ENCODE data around the gene CAPN7.
A peak's percentile ranks its signal among the peaks of the same experiment; 100 is the strongest.

CAPN7 gene

DNA sequence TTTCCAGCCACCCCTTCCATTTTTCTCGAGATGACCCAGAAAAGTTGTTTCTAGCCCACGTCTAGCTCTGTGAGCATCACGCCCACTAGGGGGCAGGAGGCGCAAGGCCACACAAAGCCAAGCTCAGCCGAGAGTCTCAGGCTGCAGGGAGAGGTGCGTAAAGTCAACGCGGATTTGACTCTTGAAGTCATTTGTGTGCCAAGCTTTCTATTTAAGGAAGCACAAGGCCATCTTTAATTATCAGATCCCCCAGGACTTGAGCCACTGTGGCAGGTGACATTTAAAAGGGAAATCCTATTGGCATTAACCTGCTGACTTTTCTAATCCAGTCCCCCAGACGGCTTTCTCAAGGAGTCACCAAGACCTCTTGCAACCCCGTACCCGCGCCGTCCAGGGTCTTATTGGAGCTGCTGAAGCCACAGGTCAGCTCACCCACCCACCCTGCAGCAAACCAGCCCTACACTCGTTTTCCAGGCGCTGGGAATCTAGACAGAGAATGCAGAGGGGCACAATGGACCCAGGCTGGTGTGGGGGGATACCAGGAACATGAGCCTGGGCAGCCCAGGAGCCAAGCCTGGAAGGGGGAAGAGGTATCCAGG, 62.1 kb downstream of the CAPN7 start:
- TF ChIP-seq TCF12 (IDR thresholded peaks at IDR 0.05; ENCODE audit: low read depth): no peak
- TF ChIP-seq FOXM1 (IDR thresholded peaks at IDR 0.05; ENCODE audit: borderline replicate concordance, low read depth): no peak
- TF ChIP-seq TEAD4 (IDR thresholded peaks at IDR 0.05): no peak
- peak; percentile 99 for TF ChIP-seq RAD21 (IDR thresholded peaks at IDR 0.05; ENCODE audit: low read depth)

DNA sequence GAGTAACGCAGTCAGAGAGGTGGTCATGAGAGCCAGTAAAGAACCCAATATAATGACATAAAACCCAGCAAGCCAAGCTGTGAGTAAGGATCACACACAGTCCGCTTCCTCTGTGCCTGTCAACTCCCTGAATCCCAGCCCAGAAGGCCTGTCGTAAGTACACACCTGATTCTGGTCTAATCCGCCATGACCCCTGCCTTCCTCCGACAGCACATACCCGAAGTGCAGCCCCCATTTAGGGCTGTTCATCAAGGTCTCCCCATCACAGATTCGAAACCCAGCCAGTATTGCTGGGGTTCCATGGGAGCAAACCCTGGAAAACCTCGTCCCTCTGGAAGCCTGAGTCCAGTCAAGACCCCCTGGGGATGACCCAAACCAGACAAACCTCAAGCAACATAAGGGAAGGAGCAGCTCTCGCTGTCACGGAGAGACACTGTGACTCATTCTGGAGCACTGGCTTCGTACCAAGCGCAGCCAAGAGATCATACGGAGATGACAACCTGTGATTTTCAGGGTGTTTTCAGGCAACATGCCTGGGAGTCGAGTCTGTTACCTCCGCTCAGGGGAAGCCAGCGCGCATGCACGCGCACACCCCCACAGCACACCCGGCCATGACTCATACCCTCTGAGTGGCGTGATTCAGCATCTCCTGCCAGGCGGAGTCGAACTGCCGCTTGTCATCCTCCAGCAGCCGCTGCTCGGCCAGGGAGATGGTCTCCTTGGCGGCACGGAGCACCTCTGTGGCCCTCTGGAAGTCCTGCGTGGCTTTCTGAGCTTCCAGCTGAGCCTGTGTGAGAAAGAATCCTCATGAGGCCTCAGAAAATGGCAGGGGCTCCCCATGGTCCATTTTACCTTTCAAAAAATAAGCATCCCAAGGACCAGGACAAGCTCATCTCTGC, 63.3 kb downstream of the CAPN7 start:
- TF ChIP-seq, protein P1, sequence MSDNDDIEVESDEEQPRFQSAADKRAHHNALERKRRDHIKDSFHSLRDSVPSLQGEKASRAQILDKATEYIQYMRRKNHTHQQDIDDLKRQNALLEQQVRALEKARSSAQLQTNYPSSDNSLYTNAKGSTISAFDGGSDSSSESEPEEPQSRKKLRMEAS (IDR thresholded peaks at IDR 0.05): peak; percentile 75; the same call in 1 of the 2 replicates
- TF ChIP-seq TAF1 (IDR thresholded peaks at IDR 0.05; ENCODE audit: low read depth) (no peak), CREB1 (IDR thresholded peaks at IDR 0.05; ENCODE audit: low read depth) (no peak), ZBTB7A (IDR thresholded peaks at IDR 0.05; ENCODE audit: low read depth) (no peak), RAD21 (IDR thresholded peaks at IDR 0.05; ENCODE audit: low read depth) (peak; percentile 19; the same call in 1 of the 2 replicates), NFIC (IDR thresholded peaks at IDR 0.05) (peak; percentile 19; the same call in 1 of the 2 replicates), FOXM1 (IDR thresholded peaks at IDR 0.05; ENCODE audit: borderline replicate concordance, low read depth) (no peak), TCF12 (IDR thresholded peaks at IDR 0.05; ENCODE audit: low read depth) (0 out of 2 replicates have a peak, but pooled peaks have one; percentile 20), EP300 (IDR thresholded peaks at IDR 0.05; ENCODE audit: borderline replicate concordance) (peak; percentile 48; the same call in 1 of the 2 replicates), CEBPB (IDR thresholded peaks at IDR 0.05) (no peak), YY1 (IDR thresholded peaks at IDR 0.05; ENCODE audit: low read depth) (peak; percentile 48), TEAD4 (IDR thresholded peaks at IDR 0.05) (no peak; the same call in 1 of the 2 replicates), EGR1 (IDR thresholded peaks at IDR 0.05) (0 out of 2 replicates have a peak, but pooled peaks have one; percentile 32)
- TF ChIP-seq, protein P2, sequence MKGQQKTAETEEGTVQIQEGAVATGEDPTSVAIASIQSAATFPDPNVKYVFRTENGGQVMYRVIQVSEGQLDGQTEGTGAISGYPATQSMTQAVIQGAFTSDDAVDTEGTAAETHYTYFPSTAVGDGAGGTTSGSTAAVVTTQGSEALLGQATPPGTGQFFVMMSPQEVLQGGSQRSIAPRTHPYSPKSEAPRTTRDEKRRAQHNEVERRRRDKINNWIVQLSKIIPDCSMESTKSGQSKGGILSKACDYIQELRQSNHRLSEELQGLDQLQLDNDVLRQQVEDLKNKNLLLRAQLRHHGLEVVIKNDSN (IDR thresholded peaks at IDR 0.05): no peak
- TF ChIP-seq, protein P3, sequence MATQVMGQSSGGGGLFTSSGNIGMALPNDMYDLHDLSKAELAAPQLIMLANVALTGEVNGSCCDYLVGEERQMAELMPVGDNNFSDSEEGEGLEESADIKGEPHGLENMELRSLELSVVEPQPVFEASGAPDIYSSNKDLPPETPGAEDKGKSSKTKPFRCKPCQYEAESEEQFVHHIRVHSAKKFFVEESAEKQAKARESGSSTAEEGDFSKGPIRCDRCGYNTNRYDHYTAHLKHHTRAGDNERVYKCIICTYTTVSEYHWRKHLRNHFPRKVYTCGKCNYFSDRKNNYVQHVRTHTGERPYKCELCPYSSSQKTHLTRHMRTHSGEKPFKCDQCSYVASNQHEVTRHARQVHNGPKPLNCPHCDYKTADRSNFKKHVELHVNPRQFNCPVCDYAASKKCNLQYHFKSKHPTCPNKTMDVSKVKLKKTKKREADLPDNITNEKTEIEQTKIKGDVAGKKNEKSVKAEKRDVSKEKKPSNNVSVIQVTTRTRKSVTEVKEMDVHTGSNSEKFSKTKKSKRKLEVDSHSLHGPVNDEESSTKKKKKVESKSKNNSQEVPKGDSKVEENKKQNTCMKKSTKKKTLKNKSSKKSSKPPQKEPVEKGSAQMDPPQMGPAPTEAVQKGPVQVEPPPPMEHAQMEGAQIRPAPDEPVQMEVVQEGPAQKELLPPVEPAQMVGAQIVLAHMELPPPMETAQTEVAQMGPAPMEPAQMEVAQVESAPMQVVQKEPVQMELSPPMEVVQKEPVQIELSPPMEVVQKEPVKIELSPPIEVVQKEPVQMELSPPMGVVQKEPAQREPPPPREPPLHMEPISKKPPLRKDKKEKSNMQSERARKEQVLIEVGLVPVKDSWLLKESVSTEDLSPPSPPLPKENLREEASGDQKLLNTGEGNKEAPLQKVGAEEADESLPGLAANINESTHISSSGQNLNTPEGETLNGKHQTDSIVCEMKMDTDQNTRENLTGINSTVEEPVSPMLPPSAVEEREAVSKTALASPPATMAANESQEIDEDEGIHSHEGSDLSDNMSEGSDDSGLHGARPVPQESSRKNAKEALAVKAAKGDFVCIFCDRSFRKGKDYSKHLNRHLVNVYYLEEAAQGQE (IDR thresholded peaks at IDR 0.05; ENCODE audit: low read depth): no peak

DNA sequence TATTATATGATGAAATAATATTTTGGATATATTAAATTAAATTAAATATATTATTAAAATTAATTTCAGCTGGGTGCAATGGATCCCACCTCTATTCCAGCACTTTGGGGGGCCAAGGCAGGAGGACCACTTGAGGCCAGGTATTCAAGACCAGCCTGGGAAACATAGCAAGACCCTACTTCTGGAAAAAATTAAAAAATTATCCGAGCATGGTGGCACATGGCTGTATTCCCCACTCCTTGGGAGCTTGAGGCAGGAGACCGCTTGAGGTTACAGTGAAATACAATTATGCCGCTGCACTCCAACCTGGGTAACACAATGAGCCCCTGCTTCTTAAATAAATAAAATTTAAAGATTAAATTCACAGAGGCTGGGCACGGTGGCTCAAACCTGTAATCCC, 65.0 kb downstream of the CAPN7 start:
- TF ChIP-seq, protein P2 (IDR thresholded peaks at IDR 0.05): no peak
- TF ChIP-seq NFIC (IDR thresholded peaks at IDR 0.05) (no peak), CREB1 (IDR thresholded peaks at IDR 0.05; ENCODE audit: low read depth) (no peak), RAD21 (IDR thresholded peaks at IDR 0.05; ENCODE audit: low read depth) (no peak), YY1 (IDR thresholded peaks at IDR 0.05; ENCODE audit: low read depth) (no peak), EGR1 (IDR thresholded peaks at IDR 0.05) (no peak), CEBPB (IDR thresholded peaks at IDR 0.05) (no peak), TEAD4 (IDR thresholded peaks at IDR 0.05) (no peak), TAF1 (IDR thresholded peaks at IDR 0.05; ENCODE audit: low read depth) (no peak), EP300 (IDR thresholded peaks at IDR 0.05; ENCODE audit: borderline replicate concordance) (no peak), TCF12 (IDR thresholded peaks at IDR 0.05; ENCODE audit: low read depth) (no peak), ZBTB7A (IDR thresholded peaks at IDR 0.05; ENCODE audit: low read depth) (no peak), FOXM1 (IDR thresholded peaks at IDR 0.05; ENCODE audit: borderline replicate concordance, low read depth) (no peak)
- TF ChIP-seq, protein P1 (IDR thresholded peaks at IDR 0.05): no peak
- TF ChIP-seq, protein P3 (IDR thresholded peaks at IDR 0.05; ENCODE audit: low read depth): no peak

DNA sequence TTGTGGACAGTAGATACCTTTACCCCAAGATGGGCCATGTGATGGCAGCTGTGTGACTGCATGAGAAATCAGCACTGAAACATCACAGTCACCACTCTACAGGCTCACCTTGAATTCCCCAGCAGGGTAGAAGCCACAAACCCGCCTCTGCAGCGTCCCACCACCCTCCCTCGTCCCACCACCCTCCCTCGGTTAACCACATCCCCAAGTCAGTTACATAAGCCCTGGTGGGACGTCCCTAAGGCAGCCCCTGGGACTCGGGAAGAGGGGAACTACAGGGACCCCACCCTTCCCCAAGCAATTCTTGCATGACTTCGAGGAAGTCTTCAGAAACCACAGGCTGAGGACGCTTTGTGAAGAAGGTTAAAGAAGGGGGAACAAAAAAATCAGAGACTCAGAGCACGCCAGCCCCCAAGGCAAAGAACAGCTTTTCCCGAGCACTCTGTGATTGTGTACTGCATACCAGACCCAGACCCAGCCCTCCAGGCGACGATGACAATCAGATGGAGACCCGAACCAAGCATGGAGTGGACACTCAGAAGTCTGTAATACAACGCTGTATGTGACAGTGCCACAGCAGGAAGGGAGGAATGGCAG, 65.8 kb downstream of the CAPN7 start:
- TF ChIP-seq YY1 (IDR thresholded peaks at IDR 0.05; ENCODE audit: low read depth): no peak
- TF ChIP-seq CEBPB (IDR thresholded peaks at IDR 0.05): no peak
- no peak for TF ChIP-seq EGR1 (IDR thresholded peaks at IDR 0.05)
- TF ChIP-seq TAF1 (IDR thresholded peaks at IDR 0.05; ENCODE audit: low read depth): no peak
- no peak for TF ChIP-seq FOXM1 (IDR thresholded peaks at IDR 0.05; ENCODE audit: borderline replicate concordance, low read depth)
- TF ChIP-seq CREB1 (IDR thresholded peaks at IDR 0.05; ENCODE audit: low read depth): no peak
- no peak for TF ChIP-seq ZBTB7A (IDR thresholded peaks at IDR 0.05; ENCODE audit: low read depth)
- no peak for TF ChIP-seq EP300 (IDR thresholded peaks at IDR 0.05; ENCODE audit: borderline replicate concordance)
- TF ChIP-seq, protein P2 (IDR thresholded peaks at IDR 0.05): no peak
- no peak for TF ChIP-seq TCF12 (IDR thresholded peaks at IDR 0.05; ENCODE audit: low read depth)
- TF ChIP-seq, protein P3 (IDR thresholded peaks at IDR 0.05; ENCODE audit: low read depth): no peak
- TF ChIP-seq, protein P1 (IDR thresholded peaks at IDR 0.05): no peak
- TF ChIP-seq TEAD4 (IDR thresholded peaks at IDR 0.05): no peak
- no peak for TF ChIP-seq RAD21 (IDR thresholded peaks at IDR 0.05; ENCODE audit: low read depth)
- no peak for TF ChIP-seq NFIC (IDR thresholded peaks at IDR 0.05)

Measured in Ishikawa (cell line).